AG09309 (cell line): ENCODE data around the gene ZYG11A.
"Not testable (repeated sequence)": the region's sequence is repeated elsewhere in the genome, so short reads cannot be mapped to it uniquely, and the experiment has no call there.

Experiments
- DNase-seq: peaks from one replicate; pipeline ENCODE4 v3.0.0-alpha.2; 2010; ENCODE audit warnings: low read depth
- H3K4me3 ChIP-seq: 2 replicates; pipeline ENCODE4 v1.5.1; 2011; ENCODE audit warnings: mild to moderate bottlenecking, low read depth, low read length, moderate library complexity; ENCODE audit not compliant: control insufficient read depth
- TF ChIP-seq, protein P1 (sequence below): IDR thresholded peaks from 2 replicates; pipeline ENCODE4 v1.5.1; 2011; ENCODE audit warnings: mild to moderate bottlenecking, low read depth, low read length, inconsistent platforms; ENCODE audit not compliant: insufficient read depth, control insufficient read depth; ENCODE audit errors: missing control alignments

The ZYG11A gene

DNA sequence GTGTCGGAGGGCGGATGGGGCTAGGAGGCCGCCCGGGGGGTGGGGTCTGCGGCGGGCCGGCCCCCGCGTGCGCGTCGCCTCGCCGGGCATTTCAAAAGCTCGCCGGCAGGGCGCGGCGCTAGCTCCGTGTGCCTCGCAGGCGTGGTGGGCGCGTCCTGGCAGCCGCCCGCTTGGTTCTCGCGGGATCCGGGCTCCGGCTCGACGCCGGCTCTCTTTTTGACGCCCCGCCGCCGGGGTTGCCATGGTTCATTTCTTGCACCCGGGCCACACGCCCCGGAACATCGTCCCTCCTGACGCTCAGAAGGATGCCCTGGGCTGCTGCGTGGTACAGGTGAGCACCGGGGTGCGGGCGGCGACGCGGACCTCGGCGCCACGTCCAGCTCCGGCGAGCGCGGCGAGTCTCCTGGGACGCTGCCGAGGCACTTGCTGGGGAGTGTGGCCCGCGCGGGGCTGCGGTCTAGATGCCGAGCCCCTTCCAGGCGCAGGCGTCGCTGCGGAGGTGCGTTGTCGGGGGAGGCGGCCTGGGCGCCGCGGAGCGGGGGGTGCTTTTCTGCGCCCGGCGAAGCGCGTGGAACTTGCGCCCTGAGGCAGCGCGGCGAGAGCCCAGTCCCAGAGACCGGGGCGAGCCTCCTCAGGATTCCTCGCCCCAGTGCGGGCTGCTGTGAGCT, at the start of gene ZYG11A:
ZYG11A (plus strand) TSS at position 118 of the 668 bp plus-strand sequence; CDS start at position 242, 124 bp downstream.
- peak within 1 kb of the TSS; percentile 56 for H3K4me3 ChIP-seq
- TF ChIP-seq, protein P1, sequence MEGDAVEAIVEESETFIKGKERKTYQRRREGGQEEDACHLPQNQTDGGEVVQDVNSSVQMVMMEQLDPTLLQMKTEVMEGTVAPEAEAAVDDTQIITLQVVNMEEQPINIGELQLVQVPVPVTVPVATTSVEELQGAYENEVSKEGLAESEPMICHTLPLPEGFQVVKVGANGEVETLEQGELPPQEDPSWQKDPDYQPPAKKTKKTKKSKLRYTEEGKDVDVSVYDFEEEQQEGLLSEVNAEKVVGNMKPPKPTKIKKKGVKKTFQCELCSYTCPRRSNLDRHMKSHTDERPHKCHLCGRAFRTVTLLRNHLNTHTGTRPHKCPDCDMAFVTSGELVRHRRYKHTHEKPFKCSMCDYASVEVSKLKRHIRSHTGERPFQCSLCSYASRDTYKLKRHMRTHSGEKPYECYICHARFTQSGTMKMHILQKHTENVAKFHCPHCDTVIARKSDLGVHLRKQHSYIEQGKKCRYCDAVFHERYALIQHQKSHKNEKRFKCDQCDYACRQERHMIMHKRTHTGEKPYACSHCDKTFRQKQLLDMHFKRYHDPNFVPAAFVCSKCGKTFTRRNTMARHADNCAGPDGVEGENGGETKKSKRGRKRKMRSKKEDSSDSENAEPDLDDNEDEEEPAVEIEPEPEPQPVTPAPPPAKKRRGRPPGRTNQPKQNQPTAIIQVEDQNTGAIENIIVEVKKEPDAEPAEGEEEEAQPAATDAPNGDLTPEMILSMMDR = no peak
- no peak for DNase-seq

DNA sequence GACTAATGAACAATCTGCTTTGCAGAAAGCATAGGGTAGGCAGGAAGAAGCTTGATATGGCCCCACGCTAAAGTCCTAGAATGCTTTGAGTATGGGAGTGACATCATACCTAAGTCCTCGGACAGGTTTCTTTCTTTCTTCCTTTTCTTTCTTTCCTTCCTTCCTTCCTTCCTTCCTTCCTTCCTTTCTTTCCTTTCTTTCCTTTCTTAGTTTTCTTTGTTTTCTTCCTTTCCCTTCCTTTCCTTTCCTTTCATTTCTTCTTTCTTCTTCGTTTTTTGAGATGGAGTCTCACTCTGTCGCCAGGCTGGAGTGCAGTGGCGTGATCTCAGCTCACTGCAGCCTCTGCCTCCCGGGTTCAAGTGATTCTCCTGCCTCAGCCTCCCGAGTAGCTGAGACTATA, 48.8 kb upstream of the ZYG11A start:
- not testable (repeated sequence) for DNase-seq, H3K4me3 ChIP-seq

DNA sequence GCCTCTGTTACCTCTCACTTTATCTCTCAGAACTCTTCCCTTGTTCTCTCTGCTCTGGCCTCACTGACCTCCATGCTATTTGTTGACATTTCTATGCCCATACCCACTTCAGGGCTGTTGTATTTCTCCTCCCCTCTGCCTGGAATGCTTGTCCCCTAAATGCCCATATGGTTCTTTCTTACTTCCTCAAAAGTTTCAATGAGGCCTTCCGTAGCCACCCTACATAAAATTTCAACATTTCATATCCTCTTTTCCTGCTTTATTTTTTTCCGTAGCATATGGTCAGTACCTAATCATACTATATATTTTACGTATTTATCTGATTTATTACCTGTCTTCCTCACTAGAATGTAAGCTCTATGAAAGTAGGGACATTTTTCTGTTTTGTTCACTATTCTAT, 47.1 kb upstream of the ZYG11A start:
- no peak for DNase-seq
- no peak overlapping the region for H3K4me3 ChIP-seq
- TF ChIP-seq, protein P1 = no peak

DNA sequence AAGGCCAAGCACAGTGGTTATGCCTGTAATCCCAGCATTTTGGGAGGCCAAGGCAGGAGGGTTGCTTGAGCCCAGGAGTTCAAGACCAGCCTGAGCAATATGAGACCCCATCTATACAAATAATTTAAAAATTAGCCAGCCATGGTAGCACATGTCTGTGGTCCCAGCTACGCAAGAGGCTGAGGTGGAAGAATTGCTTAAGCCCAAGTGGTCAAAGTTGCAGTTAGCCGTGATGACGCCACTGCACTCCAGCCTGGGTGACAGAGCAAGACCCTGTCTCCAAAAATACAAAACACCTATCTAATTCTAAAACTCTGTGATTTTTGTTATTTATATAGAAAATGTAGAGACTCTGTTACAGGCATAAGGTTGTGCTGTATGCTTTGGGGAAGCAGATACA, 44.2 kb upstream of the ZYG11A start:
- H3K4me3 ChIP-seq = no peak overlapping the region
- no peak for DNase-seq
- TF ChIP-seq, protein P1 = no peak

DNA sequence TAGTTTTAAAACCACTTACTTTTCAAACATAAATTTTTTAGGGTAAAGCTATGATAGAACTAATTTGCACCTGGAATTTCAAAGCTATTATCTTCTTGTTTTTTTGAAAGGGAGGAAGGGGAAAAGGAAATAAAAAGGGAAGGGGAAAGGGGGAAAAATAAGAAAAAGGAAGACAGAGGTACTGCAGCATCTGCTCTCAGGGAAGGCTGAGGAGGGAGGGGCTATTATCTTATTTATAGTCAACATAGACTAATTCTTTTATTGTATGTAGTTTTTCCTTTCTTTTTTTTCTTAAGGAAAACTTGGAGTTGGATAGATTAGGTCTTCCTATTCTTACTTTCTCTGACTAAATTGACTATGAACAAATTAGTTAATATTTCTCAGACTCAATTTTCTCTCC, 41.5 kb upstream of the ZYG11A start:
- DNase-seq = no peak
- TF ChIP-seq, protein P1 = no peak
- no peak overlapping the region for H3K4me3 ChIP-seq

DNA sequence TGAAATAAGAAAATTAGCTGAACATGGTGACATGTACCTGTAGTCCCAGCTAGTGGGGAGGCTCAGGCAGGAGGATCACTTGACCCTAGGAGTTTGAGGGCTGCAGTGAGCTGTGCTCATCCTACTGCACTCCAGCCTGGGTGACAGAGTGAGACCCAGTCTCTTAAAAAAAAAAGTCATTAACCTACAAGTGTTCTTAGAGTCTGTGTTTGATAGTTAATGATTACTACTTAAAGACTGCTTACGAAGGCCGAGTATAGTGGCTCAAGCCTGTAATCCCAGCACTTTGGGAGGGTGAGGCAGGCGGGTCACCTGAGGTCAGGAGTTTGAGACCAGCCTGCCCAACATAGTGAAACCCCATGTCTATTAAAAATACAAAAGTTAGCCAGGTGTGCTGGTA, 38.5 kb upstream of the ZYG11A start:
- not testable (repeated sequence) for H3K4me3 ChIP-seq, DNase-seq

DNA sequence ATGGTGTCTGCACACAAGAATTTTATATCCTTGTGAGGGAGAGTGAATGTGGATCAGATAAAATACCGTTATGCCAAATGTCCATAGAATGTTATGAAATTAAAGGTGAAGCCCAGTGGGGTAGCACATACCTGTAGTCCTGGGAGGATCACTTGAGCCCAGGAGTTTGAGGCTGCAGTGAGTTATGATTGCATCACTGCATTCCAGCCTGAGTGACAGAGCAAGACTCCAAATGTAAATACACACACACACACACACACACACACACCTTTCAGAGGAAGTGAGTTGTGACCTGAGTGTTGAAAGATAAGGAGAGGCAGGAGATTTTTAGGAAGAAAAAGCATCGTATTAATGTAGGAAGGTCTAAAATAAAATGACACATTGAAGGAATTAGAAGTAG, 28.1 kb upstream of the ZYG11A start:
- DNase-seq = no peak
- H3K4me3 ChIP-seq = no peak overlapping the region
- TF ChIP-seq, protein P1 = no peak

DNA sequence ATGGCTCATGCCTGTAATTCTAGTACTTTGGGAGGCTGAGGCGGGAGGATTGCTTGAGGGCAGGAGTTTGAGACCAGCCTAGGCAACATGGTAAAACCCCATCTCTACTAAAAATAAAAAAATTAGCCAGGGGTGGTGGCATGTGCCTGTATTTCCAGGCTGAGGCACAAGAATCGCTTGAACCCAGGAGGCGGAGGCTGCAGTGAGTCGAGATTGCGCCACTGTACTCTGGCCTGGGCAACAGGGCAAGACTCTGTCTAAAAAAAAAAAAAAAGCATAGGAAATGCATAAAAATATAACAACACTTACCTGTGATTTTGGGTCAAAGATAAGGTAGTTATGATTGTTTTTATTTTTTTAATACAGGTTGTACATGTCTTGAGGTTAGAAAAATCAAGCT, 21.7 kb upstream of the ZYG11A start:
- H3K4me3 ChIP-seq, DNase-seq: not testable (repeated sequence)
